GM10248 (cell line): Measurements from ENCODE around the gene KSR2.

Experiments used
- CTCF ChIA-PET: fragments of 300-600 bp; sonication (Branson Sonifier 250); formaldehyde crosslinking; extraction: SDS; loops from one replicate; lab custom pipeline; 2021; ENCODE audit warnings: antibody characterized with exemption; lab: Yijun Ruan, JAX
- POLR2A ChIA-PET: fragments of 350-650 bp; sonication (Branson Sonifier 250); formaldehyde crosslinking; extraction: SDS; loops from one replicate; lab custom pipeline; 2020; ENCODE audit warnings: antibody characterized with exemption; lab: Yijun Ruan, JAX
- DNase-seq: peaks from one replicate; pipeline ENCODE4 v3.0.0; 2012; ENCODE audit errors: extremely low spot score
- CTCF ChIP-seq: IDR thresholded peaks from 2 replicates; pipeline ENCODE4 v1.5.1; 2012; ENCODE audit warnings: mild to moderate bottlenecking, low read depth; ENCODE audit errors: extremely low read depth, missing control alignments, control extremely low read depth

KSR2 gene

DNA sequence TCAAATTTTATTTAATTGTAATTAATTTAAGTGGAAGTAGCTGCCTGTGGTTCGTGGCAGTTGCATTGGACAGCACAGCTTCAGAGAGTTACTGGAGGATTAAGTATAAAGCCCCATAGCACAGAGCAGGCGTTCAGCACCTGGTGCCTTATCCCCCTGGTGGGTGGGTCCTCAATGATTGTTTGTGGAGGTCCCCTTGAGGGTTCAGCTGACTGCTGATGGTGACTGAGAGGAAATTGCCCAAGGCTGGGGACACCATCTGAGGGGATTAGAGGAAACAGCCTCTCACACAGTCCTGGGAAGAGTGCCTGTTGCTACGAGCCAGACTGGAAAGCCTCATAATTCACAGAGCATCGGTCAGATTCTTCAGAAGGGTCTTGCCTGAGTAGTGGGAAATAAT is 524.0 kb downstream of the KSR2 start:
- ChIA-PET CTCF (no interaction called here), POLR2A (interaction anchor here (0.5 kb wide), 1 partner anchor 161 kb away, joined by 3 read pairs; no protein-coding TSS in a partner anchor)
- TF ChIP-seq CTCF: no peak
- DNase-seq: no peak

DNA sequence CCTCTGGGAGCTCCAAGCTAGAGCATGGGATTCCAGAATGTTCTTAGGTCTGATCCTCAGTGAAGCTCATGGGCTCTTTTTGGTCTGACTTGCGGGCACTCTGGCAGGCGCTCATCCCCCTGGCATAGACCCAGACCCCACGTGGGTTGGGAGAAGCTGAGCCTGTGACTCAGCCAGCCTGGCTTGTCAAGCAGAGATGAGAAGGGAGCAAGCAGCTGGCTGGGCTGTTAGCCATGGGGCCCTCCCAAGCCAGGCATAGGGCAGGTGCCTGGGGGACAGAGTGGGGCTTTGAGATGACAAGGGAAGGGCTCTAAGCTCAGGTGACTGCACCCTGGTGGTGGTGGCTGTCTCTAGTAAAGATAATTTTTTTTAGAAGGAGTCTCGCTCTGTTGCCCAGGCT is 527.0 kb downstream of the KSR2 start:
- ChIA-PET CTCF (interaction anchor here (2.0 kb wide), 1 partner anchor 27 kb away, joined by 4 read pairs; no protein-coding TSS in a partner anchor), POLR2A (no interaction called here)
- TF ChIP-seq CTCF: no peak
- DNase-seq: no peak

DNA sequence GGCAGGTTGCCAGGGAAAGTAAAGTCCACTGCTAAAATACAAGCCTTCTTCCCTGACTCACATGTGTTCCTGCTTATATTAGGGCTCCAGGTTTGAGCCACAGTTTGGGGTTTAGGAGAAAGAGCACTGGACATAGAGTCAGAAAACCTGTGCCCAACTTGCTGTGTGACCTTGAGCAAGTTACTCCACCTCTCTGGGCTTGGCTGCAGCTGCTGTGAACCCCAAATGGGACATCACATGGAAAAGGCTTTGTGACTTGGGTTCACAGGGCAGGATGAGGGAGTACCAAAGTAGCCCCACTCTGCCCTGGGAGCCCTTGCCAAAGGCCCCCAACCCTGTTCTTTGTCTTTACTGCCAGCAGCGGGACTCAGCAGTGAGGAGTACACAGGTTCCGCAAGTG is 528.4 kb downstream of the KSR2 start:
- POLR2A ChIA-PET: no interaction called here
- no peak for DNase-seq
- no peak for TF ChIP-seq CTCF
- CTCF ChIA-PET: no interaction called here

- TF ChIP-seq CTCF: no peak
- CTCF ChIA-PET: no interaction called here
- no peak for DNase-seq
- POLR2A ChIA-PET: no interaction called here
Measured at GRCh38 chr12:117439531-117440001, 529.2 kb downstream of the KSR2 start.

DNA sequence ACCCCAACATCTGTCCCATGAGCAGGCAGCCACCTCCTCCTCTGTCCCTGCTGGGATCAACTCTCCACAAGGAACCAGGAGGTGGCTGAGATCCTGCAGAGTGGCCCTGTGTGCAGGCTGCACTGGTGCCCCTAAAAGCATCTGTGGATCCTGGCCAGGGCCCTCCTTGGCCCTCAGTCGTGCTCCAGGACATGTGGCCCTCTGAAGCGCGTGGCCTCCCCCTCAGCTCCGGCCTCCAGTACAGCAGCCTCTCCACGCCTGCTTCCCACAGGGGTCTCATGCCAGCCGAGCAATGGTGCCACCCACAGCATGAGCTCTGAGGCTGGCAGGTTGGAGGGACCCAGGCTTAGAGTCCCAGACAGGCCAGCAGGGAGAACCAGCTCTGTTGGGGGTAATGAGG is 530.0 kb downstream of the KSR2 start:
- ChIA-PET CTCF (no interaction called here), POLR2A (no interaction called here)
- no peak for TF ChIP-seq CTCF
- DNase-seq: no peak

DNA sequence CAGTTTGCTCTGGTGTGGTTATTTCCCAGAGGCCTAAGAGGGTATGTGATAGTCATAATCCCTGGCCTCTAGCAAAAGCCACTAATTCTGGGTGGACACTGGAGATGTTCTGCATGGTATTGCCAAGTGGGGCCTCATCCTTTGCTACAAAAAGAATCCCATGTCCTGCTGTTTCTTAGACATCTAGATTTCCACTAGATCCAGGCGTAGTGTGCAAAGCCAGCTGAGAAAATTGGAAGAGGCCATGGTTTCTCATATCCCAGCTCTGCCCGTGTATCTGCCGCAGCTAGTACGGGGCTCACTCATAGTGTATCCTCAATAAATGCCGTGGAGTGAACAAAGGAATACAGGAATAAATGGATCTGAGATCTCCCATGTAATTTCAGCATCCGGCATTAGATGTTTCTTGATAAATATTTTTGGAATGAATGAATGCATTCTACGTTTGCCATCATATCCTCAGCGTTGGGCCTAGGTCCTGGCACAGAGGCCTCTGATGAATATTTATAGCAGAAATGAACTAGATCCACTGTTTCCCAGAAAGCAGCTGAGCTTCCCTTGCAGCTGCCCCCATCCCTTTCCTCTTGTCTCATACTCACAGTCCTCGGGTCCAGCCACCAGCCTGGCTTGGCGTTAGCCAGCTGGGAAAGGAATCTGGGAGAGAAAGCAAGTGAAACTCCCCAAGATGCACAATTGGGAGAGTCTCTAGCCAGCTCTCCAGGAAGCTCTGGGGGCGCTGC is 531.1 kb downstream of the KSR2 start:
- POLR2A ChIA-PET: no interaction called here
- TF ChIP-seq CTCF: no peak
- CTCF ChIA-PET: interaction anchor here (0.8 kb wide), 1 partner anchor 32 kb away, joined by 3 read pairs; no protein-coding TSS in a partner anchor
- DNase-seq: no peak
